Uterus (tissue), 2 donors: ENCODE data around the gene MARK2.

ENCODE experiments used
- POLR2A ChIP-seq, 2 donors: fragments of 450-650 bp; IDR thresholded peaks; one replicate each; pipeline ENCODE4 v1.6.1; 2016; ENCODE audit warnings: antibody characterized with exemption in 2 of 2, mild to moderate bottlenecking in 1 of 2, moderate library complexity in 1 of 2
- TF ChIP-seq, protein P1 (sequence below), 4 experiments: fragments of 200-600 bp in 2 of 4; fragments of 450-650 bp in 2 of 4; sonication (generic) in 2 of 4; IDR thresholded peaks; one replicate each; pipeline ENCODE4 v1.5.1; 2016 to 2019; ENCODE audit warnings: antibody characterized with exemption in 4 of 4, mild to moderate bottlenecking in 2 of 4, moderate library complexity in 1 of 4

GRCh38 chr11:63814383-63814736, 24.6 kb upstream of the MARK2 start:
- TF ChIP-seq, protein P1, sequence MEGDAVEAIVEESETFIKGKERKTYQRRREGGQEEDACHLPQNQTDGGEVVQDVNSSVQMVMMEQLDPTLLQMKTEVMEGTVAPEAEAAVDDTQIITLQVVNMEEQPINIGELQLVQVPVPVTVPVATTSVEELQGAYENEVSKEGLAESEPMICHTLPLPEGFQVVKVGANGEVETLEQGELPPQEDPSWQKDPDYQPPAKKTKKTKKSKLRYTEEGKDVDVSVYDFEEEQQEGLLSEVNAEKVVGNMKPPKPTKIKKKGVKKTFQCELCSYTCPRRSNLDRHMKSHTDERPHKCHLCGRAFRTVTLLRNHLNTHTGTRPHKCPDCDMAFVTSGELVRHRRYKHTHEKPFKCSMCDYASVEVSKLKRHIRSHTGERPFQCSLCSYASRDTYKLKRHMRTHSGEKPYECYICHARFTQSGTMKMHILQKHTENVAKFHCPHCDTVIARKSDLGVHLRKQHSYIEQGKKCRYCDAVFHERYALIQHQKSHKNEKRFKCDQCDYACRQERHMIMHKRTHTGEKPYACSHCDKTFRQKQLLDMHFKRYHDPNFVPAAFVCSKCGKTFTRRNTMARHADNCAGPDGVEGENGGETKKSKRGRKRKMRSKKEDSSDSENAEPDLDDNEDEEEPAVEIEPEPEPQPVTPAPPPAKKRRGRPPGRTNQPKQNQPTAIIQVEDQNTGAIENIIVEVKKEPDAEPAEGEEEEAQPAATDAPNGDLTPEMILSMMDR (IDR thresholded peaks at IDR 0.05) = no peak
- TF ChIP-seq POLR2A (IDR thresholded peaks at IDR 0.05) = no peak
